Measurements from ENCODE around the gene GXYLT2.
"Not testable (repeated sequence)": the region's sequence is repeated elsewhere in the genome, so short reads cannot be mapped to it uniquely, and the experiment has no call there.

Gene GXYLT2

DNA sequence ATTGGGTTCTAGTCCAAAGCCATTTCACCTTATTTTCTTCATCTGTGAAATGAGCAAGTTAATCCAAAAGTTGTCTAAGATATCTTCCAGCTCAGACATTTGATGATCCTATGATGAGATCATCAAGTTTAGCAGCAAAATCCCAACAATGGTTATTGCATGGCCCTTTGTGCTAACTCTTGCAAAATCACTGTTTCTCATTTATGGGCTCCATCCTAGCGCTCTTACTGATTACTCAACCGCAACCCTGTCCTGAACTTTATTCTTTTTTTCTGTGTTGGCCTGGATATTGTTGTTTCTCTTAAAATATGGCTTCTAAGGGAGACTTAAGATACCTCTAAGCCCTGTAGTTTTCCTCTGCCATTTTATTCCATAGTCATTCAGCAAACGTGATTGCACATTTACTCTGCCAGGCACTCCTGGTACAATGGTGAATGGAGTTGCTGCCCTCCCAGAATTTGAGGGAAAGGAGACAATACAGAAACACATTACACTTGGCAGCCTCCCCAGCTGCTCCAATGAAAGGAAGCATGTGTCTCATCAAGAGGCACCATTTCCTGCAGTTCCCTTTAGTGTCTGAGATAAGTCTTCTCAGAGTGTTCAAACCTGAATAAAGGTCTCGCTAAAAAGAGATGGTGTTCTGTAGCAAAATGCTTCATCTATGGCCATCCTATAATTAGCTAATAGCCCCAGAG lies 4.4 kb downstream of the GXYLT2 start:
- DNase-seq (ENCODE audit: low read depth) = peak; percentile 87

DNA sequence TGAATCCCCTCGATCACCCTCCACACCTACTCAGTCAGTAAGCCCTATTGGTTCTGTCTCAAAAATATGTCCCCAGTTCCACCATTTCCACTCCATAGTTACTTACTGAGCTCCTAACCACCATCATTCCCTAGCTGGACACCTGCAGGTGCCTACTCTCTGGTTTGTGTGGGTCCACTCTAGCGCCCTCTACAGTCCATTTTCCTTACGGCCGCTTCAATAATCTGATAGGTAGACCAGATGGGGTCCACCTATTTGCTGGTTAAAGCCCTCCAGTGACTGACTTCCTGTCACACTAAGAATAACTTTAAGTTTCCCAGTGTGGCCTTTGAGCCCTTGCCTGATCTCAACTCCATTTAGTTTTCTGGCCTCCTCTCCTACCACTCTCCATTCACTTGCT lies 5.0 kb downstream of the GXYLT2 start:
- DNase-seq (ENCODE audit: low read depth) = no peak

DNA sequence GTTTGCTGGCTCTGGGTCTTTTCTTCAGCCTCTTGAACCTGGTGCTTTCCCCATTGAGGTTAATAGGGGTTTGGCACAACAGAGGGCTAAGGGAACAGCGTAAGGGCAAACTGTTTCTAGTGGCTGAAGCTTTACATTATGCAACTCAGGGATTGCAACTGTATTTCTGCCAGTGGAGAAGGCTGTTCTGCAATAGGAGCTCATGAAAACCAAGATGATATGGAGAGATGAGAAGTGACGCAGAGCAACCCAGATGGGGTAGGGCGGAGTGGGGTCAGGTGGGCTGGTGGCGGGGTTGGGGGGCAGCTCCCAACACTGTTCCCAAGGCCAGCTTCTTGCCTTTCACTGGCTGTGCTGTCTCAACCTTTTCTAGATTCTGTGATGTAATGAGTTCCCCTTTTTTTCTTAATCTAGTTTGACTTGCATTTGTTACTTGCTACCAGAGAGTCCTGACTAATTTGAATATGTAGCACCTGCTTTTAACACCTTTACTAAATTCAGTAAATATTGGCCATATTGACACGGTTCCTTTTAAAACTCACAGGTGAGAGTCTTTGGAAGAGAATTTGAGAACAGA lies 7.2 kb downstream of the GXYLT2 start:
- no peak for DNase-seq (ENCODE audit: low read depth)

DNA sequence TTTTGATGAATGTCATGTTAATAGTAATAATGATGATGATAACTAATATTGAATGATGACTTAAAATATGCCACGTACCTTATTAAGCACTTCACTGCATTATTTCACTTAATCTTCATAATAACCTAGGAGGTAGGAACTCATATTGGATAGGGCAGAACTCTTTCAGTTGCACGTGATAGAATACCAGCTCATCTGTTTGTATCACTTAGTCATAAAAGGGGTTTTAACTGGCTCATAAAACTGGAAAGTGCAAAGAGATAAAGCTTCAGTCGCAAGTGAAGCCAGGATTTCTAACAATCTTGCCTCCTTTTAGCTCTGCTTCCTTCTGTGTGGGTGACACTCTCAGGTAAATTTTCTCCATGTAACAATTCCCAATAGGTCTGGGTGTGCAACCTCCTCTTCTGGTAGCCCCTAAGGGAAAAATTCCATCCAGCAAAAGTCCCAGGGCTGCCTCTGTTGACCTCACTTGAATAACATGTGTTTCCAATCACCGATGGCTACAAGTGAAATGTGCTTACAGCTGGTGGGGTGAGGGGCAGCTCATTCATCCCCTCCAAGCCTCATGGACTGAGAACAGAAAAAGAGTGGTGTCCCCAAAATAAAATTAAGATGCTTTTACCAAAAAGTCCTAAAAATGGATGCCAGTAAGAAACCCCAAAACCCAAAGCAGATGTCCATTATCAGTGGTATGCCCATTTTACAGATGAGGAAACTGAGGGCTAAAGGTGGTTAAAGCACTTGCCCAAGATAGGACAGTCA lies 9.3 kb downstream of the GXYLT2 start:
- peak; percentile 17 for DNase-seq (ENCODE audit: low read depth)

DNA sequence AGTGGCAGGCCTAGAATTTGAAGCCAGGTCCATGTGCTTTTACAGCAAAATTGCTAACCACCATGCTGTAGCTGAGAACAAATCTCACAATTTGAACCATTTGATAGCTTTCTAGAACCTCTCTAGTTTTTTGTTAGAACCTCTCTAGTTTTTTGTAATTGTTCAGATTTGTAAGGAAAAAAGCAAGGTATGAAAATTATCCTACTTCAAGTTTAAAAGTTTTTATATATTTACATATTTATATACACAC lies 9.8 kb downstream of the GXYLT2 start:
- no peak for DNase-seq (ENCODE audit: low read depth)

DNA sequence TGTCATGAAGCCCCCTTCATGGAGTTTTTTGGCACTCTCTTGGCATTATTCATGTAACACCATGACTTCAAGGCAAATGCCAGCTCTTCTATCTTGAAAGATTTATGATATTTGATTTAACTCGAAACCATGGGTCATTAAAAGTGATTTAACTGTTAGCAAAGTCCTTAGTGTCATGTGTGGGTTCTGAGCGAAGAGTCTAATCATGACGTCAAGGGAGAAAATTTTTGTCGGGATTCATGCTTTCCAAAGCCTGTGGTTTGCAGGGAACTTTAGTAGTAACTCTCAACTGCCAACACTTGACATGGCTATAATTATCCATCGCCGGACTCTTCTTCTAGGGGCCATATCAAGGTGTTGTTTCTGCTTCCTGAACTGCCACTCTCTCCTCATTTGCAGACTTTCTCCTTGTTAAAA lies 11.5 kb downstream of the GXYLT2 start:
- no peak for DNase-seq (ENCODE audit: low read depth)

DNA sequence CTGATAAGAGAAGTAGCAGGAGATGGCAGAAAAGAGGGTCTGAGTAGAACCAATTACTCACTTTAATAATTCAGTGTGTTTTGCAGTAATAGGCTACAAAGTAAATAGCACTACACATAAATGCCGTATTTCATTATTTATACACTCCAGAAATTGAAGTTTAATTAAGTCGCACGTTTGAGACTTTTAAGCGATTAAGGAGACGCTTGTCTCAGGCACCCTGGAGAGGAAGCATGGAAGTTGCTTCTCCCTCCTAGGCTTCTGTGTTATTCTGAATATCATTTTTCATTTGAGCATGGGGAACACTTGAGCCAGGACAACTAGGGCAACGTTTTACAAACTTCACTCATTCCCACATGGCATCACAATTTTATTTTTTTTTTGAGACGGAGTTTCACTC lies 12.2 kb downstream of the GXYLT2 start:
- DNase-seq (ENCODE audit: low read depth) = no peak

DNA sequence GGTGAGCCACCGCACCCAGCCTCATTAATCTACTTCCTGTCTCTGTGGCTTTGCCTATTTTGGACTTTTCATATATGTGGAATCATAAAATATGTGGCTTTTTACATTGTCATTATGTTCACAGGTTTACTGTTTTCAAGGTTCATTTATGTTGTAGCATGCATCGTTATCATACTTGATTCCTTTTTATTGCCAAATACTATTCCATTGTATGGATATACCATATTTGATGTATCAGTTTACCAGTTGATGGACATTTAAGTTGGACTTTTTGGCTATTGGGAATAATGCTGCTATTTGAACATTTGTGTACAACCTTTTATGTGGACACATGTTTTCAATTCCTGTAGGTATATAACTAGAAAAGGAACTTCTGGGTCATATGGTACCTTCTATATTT lies 14.0 kb downstream of the GXYLT2 start:
- DNase-seq (ENCODE audit: low read depth) = no peak

DNA sequence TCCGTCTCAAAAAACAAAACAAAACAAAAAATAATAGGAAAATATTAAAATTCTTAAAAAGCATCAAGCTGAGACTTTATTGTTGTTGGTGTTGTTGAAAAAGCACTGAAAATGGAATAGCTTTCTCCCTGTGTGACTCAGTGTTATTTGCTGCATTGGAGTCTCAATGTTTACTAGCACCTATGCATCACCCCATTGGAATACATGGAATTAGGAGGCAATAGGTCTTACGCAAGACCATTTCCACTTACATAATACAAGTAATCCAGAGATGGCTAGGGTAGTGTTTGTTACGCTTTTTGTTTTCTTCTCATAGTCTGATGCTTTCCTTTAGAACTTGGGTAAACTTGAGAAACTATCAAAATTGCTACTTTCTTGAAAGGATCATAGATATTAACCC lies 15.2 kb downstream of the GXYLT2 start:
- peak; percentile 68 for DNase-seq (ENCODE audit: low read depth)

DNA sequence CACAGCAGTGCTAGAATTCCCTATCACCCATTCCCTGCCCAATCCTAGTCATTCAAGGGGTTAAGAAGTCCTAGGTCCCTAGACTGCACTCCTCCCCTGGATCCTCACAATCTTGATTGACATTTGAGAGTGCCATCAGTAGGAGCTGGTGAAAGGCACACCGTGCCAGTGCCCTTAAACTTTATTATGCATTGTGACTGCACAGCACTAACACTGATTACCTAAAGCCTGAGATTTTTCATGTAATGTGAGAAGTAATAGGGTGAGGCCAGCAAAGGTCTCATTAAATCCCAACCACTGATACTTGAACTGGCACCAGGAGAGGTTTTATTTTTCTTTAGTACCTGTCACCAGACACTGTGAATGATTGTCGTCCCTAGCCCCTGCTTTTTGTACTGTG lies 16.3 kb downstream of the GXYLT2 start:
- DNase-seq (ENCODE audit: low read depth) = no peak

DNA sequence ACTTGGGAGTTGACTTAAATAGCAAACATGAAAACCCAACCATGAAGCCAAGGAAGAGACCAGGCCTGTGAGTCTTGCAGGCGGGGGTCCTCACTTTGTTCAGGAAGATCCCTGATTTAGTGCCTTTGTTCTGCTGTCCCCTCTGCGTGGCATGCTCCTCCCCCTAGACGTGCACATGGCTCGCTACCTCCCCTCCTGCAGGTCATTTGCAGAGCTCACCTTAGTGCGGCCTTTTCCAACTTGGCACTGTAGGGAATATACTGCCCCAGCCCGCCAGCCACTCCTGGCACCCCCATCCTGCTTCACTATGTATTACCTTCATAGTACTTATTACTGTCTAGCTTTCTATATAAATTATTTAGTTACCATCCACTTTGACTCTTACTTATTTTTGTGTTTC lies 18.3 kb downstream of the GXYLT2 start:
- DNase-seq (ENCODE audit: low read depth) = no peak

DNA sequence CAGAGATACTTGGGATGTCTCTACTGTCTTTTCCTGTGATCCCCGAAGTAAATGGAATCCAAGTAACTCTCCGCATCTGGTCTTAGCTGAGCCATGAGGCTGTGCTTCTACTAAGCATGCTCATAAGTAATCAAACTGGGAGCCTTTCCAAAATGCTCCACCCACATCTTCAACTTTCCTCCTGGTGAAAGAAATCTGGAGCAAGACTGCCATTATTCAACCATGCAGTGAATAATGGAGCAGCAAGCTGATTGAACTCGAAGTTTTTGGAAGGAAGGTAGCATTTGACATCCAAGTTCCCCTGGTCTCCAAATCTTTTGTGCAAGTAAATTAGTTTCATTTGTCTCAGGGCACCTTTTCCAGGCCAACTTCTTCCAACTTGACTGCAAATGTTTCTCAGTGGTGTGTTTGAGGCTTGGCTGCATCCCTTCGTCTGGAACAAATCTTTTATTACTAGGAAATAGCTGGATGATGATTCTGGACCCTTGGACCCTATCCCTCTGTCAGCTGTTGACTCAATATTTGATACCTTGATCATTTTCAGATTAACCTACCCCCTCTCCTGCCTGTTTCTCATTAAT lies 19.4 kb downstream of the GXYLT2 start:
- DNase-seq (ENCODE audit: low read depth) = peak; percentile 83

DNA sequence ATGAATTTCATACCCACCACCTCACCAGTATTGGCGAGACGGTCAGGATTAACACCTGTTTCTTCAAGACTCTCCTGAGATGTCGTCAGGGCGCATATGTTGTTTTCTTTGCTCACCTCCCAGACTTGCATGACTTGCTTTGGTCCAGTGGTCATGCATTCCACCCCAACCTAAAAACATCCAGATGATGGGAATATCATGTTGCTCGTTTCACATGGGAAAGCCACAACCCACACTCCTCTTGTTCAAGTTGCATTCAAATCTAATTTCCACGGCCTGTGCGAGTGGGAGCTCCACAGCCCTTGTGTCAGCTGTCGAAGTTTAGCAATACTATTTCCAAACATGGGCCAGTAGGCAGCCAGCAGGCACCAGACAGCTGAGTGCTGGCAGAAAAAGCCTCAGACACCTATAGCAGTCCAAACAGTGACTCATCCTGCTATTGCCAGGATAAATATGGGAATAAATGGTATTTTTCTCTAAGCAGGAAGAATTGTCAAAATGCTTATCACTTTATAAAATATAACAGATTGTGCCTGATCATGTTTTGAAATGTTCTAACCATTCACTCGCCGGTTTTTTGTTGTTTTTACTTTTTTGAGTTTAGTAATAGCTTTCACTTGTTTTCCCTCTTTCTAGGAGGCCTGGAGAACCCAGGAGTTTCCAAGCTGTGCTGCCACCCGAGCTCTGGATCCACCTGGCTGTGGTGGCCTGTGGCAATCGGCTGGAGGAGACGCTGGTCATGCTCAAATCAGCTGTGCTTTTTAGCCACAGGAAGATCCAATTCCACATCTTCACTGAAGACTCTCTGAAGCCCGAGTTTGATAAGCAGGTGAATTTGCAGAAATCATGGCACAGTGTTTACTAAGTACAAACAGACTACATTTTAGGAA lies 20.1 kb downstream of the GXYLT2 start:
- DNase-seq (ENCODE audit: low read depth) = peak; percentile 61

DNA sequence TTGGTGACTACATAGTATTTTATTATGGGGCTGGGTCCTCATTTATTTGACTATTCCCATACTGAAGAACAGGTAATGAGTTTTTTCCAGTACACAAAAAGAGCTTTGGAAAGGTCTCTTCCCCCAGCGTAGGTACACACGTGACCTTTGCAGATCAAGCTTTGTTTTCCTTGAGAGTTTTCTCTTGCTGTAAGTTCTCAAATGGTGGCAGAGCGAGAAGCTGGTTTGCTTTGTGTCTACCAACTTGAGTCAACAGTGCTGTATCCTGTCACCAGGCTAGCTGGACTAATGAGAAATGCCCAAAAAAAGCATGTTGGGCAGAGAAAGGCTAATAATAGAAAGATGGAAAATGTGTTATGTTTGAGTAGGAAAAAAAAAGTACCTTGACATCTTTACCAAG lies 21.7 kb downstream of the GXYLT2 start:
- DNase-seq (ENCODE audit: low read depth) = no peak

DNA sequence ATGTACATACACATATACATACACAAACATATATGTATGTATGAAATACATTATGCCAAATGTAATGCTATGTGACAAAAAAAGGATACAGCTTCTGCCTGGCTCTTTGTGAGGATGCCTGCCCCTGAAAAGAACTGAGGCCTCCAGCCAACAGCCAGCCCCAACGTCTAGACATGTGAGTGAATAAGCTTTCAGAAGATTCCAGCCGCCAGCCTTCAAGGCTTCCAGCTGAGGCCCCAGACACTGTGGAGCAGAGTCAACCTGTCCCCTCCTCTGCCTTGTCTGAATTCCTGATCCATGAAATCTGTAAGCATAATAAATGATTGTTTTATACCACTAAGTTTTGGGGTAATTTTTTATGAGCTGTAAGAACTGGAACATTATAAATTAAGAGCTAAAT lies 24.7 kb downstream of the GXYLT2 start:
- no peak for DNase-seq (ENCODE audit: low read depth)

DNA sequence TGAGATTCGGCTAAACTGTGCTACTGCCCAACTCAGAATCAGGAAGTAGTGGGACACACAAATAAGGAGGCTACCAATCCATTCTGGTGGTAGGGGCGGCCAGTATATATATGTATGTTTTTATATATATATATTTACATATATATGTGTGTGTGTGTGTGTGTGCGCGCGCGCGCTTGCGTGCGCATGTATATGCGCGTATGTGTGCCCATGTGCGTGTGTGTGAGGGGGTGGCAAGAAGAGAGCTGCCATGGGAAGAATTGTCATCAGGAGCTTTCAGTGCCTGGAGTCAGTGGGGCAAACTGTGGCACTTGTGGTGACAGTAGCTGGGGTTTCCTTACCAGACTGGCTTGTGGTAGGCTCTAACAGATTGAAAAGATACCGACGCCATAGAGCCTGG lies 26.5 kb downstream of the GXYLT2 start:
- no peak for DNase-seq (ENCODE audit: low read depth)

DNA sequence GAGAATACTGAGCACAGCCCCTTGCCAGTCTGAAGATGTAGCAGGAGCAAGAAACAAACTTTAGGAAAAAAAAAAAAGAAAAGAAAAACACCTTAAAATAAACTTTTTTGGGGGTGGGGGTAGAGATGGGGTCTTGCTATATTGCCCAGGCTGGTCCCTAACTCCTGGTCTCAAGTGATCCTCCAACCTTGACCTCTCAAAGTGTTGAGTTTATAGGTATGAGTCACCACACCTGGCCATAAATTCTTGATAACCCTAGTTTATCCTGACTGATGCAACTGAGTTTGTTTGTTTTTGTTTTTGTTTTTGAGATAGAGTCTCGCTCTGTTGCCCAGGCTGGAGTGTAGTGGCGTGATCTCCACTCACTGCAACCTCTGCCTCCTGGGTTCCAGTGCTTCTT lies 28.4 kb downstream of the GXYLT2 start:
- no peak for DNase-seq (ENCODE audit: low read depth)

DNA sequence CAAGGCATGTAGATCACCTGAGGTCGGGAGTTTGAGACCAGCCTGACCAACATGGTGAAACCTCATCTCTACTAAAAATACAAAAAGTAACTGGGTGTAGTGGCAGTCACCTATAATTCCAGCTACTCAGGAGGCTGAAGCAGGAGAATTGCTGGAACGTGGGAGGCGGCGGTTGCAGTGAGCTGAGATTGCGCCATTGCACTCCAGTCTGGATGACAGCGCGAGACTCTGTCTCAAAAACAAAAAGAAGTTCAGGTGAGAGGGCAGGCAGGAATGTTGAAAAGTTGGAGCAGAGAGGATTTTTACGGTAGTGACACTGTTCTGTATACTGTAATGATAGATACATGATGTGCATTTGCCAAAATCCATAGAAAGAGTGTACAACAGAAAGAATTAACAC lies 31.7 kb downstream of the GXYLT2 start:
- no peak for DNase-seq (ENCODE audit: low read depth)

DNA sequence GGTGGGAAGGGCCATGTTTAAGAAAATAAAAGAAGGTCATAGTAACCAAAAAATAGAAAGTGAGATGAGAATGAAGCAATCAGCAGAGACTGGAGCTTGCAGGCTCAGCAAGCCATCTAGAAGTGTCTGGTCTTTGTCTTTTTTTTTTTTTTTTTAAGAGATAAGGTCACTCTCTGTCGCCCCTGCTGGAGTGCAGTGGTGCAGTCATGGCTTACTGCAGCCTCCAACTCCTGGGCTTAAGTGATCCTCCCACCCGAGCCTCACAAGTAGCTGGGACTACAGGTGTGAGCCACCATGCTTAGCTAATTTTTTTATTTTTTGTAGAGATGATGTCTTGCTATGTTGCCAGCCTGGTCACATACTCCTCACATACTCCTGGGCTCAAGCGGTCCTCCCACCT lies 36.2 kb downstream of the GXYLT2 start:
- DNase-seq (ENCODE audit: low read depth) = no peak

DNA sequence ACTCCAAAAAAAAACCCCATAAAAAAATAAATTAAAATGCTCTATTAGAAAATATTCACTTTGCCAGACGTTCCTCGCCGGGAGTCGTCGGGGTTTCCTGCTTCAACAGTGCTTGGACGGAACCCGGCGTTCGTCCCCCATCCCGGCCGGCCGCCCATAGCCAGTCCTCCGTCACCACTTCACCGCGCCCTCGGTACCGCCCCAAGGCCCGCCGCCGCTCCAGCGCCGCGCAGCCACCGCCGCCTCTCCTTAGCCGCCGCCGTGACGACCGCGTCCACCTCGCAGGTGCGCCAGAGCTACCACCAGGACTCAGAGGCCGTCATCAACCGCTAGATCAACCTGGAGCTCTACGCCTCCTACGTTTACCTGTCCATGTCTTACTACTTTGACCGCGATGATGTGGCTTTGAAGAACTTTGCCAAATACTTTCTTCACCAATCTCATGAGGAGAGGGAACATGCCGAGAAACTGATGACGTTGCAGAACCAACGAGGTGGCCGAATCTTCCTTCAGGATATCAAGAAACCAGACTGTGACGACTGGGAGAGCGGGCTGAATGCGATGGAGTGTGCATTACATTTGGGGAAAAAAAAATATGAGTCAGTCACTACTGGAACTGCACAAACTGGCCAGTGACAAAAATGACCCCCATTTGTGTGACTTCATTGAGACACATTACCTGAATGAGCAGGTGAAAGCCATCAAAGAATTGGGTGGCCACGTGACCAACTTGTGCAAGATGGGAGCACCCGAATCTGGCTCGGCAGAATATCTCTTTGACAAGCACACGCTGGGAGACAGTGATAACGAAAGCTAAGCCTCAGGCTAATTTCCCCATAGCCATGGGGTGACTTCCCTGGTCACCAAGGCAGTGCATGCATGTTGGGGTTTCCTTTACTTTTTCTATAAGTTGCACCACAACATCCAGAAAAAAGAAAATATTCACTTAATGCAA lies 41.2 kb downstream of the GXYLT2 start:
- DNase-seq (ENCODE audit: low read depth) = not testable (repeated sequence)

DNA sequence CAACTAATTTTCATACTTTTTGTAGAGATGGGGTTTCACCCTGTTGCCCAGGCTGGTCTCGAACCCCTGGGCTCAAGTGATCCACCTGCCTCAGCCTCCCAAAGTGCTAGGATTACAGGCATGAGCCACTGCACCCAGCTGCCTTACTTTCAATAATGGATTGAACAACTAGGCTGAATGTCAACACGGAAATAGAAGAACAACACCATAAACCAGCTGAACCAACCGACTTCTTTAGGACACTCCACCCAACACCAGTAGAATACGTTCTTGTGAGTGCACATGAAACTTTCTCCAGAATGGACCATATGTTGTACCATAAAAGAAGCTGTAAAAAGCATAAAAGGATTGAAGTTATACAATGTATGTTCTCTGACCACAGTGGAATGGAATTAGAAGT lies 42.9 kb downstream of the GXYLT2 start:
- DNase-seq (ENCODE audit: low read depth) = no peak
